H9 (cell line): ENCODE data around the gene RS1. TPM values are rescaled to one million over a fixed set of nuclear protein-coding genes. Genes with fewer than 3 reads are reported as not detected.

Source experiments
- DNase-seq: peaks from one replicate; pipeline ENCODE4 v3.0.0-alpha.2; 2017
- H2AFZ ChIP-seq: one replicate; pipeline ENCODE4 v1.6.1; 2013; ENCODE audit warnings: mild to moderate bottlenecking, low read length, control low read depth, moderate library complexity
- H2AK5ac ChIP-seq: 2 replicates; pipeline ENCODE4 v1.6.1; 2013; ENCODE audit warnings: low read length, control low read depth, mixed read lengths; ENCODE audit not compliant: insufficient read length
- H2BK120ac ChIP-seq: one replicate; pipeline ENCODE4 v1.6.1; 2013; ENCODE audit warnings: low read depth, mild to moderate bottlenecking, low read length, control low read depth, inconsistent platforms; ENCODE audit not compliant: poor library complexity, severe bottlenecking
- H2BK12ac ChIP-seq: 2 replicates; pipeline ENCODE4 v1.6.1; 2013; ENCODE audit warnings: low read length, control low read depth, mixed read lengths, low read depth; ENCODE audit not compliant: insufficient read length
- H2BK15ac ChIP-seq: 2 replicates; pipeline ENCODE4 v1.6.1; 2013; ENCODE audit warnings: low read depth, low read length, control low read depth
- H2BK20ac ChIP-seq: one replicate; pipeline ENCODE4 v1.6.1; 2013; ENCODE audit warnings: low read depth, mild to moderate bottlenecking, low read length, control low read depth, inconsistent platforms; ENCODE audit not compliant: poor library complexity, severe bottlenecking
- H2BK5ac ChIP-seq: 2 replicates; pipeline ENCODE4 v1.6.1; 2013; ENCODE audit warnings: low read length, control low read depth, mixed read lengths; ENCODE audit not compliant: insufficient read length
- H3K14ac ChIP-seq: 2 replicates; pipeline ENCODE4 v1.6.1; 2013; ENCODE audit warnings: low read length, control low read depth; ENCODE audit not compliant: insufficient read depth
- H3K18ac ChIP-seq: 2 replicates; pipeline ENCODE4 v1.6.1; 2013; ENCODE audit warnings: low read depth, mild to moderate bottlenecking, mixed read lengths, low read length, control low read depth; ENCODE audit not compliant: insufficient read length
- H3K23ac ChIP-seq: 2 replicates; pipeline ENCODE4 v1.6.1; 2013; ENCODE audit warnings: low read length, control low read depth, mixed read lengths, low read depth; ENCODE audit not compliant: insufficient read length
- H3K23me2 ChIP-seq: 2 replicates; pipeline ENCODE4 v1.6.1; 2013; ENCODE audit warnings: low read depth, mild to moderate bottlenecking, mixed read lengths, low read length, control low read depth; ENCODE audit not compliant: insufficient read length, poor library complexity, severe bottlenecking
- H3K27ac ChIP-seq: 2 replicates; pipeline ENCODE4 v1.5.1; 2013; ENCODE audit warnings: low read length, control low read depth, mixed read lengths, low read depth; ENCODE audit not compliant: insufficient read length
- H3K27me3 ChIP-seq: 2 replicates; pipeline ENCODE4 v1.6.1; 2013; ENCODE audit warnings: low read length, control low read depth, inconsistent platforms; ENCODE audit not compliant: insufficient read depth
- H3K4ac ChIP-seq: 2 replicates; pipeline ENCODE4 v1.6.1; 2013; ENCODE audit warnings: low read depth, mild to moderate bottlenecking, control low read depth, inconsistent platforms, low read length, moderate library complexity
- H3K4me1 ChIP-seq: 2 replicates; pipeline ENCODE4 v1.6.1; 2013; ENCODE audit warnings: low read length, control low read depth, inconsistent platforms; ENCODE audit not compliant: insufficient read depth
- H3K4me2 ChIP-seq: 2 replicates; pipeline ENCODE4 v1.6.1; 2013; ENCODE audit warnings: low read length, control low read depth, mixed read lengths; ENCODE audit not compliant: insufficient read length, insufficient read depth
- H3K56ac ChIP-seq: 2 replicates; pipeline ENCODE4 v1.6.1; 2013; ENCODE audit warnings: low read depth, mild to moderate bottlenecking, mixed read lengths, low read length, control low read depth; ENCODE audit not compliant: insufficient read length
- H3K79me1 ChIP-seq: 2 replicates; pipeline ENCODE4 v1.6.1; 2013; ENCODE audit warnings: low read depth, mild to moderate bottlenecking, moderate library complexity, low read length, control low read depth, inconsistent platforms; ENCODE audit not compliant: insufficient read depth, poor library complexity, severe bottlenecking
- H3K79me2 ChIP-seq: 2 replicates; pipeline ENCODE4 v1.6.1; 2013; ENCODE audit warnings: low read length, control low read depth, inconsistent platforms; ENCODE audit not compliant: insufficient read depth
- H3K9ac ChIP-seq: 2 replicates; pipeline ENCODE4 v1.6.1; 2013; ENCODE audit warnings: low read length, control low read depth, mixed read lengths; ENCODE audit not compliant: insufficient read length; ENCODE audit errors: extremely low read depth
- H3K9me3 ChIP-seq: one replicate; pipeline ENCODE4 v1.6.1; 2013; ENCODE audit warnings: low read depth, low read length, inconsistent platforms; ENCODE audit not compliant: control insufficient read depth
- H3T11ph ChIP-seq: one replicate; pipeline ENCODE4 v1.6.1; 2013; ENCODE audit warnings: mild to moderate bottlenecking, low read length, control low read depth, inconsistent platforms
- H4K20me1 ChIP-seq: one replicate; pipeline ENCODE4 v1.6.1; 2013; ENCODE audit not compliant: control insufficient read depth, insufficient read length, insufficient read depth
- H4K5ac ChIP-seq: 2 replicates; pipeline ENCODE4 v1.6.1; 2013; ENCODE audit warnings: low read depth, mild to moderate bottlenecking, mixed read lengths, low read length, control low read depth; ENCODE audit not compliant: insufficient read length
- H4K8ac ChIP-seq: replicated peaks from 2 replicates; pipeline ENCODE4 v1.6.1; 2013; ENCODE audit warnings: low read length, control low read depth, mixed read lengths, low read depth; ENCODE audit not compliant: insufficient read length
- H4K91ac ChIP-seq: 2 replicates; pipeline ENCODE4 v1.6.1; 2013; ENCODE audit warnings: low read depth, mild to moderate bottlenecking, moderate library complexity, mixed read lengths, low read length, control low read depth; ENCODE audit not compliant: insufficient read length
- H3K27ac Mint-ChIP-seq, 3 experiments: 2 replicates in 2 of 3; 3 replicates in 1 of 3; pipeline ENCODE4 v1.8.0; 2020 to 2021; ENCODE audit warnings: mixed read lengths in 3 of 3, mild to moderate bottlenecking in 1 of 3, moderate library complexity in 1 of 3
- H3K27me3 Mint-ChIP-seq: 2 replicates; pipeline ENCODE4 v1.8.0; 2021; ENCODE audit warnings: low read depth, mild to moderate bottlenecking, moderate library complexity, mixed read lengths
- H3K36me3 Mint-ChIP-seq, 3 experiments: 2 replicates in 2 of 3; 3 replicates in 1 of 3; pipeline ENCODE4 v1.8.0; 2020 to 2021; ENCODE audit warnings: low read depth in 3 of 3, mixed read lengths in 3 of 3; ENCODE audit not compliant: insufficient read depth in 1 of 3
- H3K4me1 Mint-ChIP-seq, 2 experiments: 2 replicates each; pipeline ENCODE4 v1.8.0; 2020; ENCODE audit warnings: mixed read lengths in 2 of 2
- H3K4me3 Mint-ChIP-seq, 2 experiments: 2 replicates in 1 of 2; 3 replicates in 1 of 2; pipeline ENCODE4 v1.8.0; 2020 to 2021; ENCODE audit warnings: mild to moderate bottlenecking in 2 of 2, mixed read lengths in 2 of 2, moderate library complexity in 1 of 2
- H3K9me3 Mint-ChIP-seq, 2 experiments: 2 replicates in 1 of 2; 3 replicates in 1 of 2; pipeline ENCODE4 v1.8.0; 2020; ENCODE audit warnings: mild to moderate bottlenecking in 2 of 2, mixed read lengths in 2 of 2, moderate library complexity in 1 of 2
- WGBS: extraction: QIAGEN DNeasy Blood & Tissue Kit; methylation state at CpG from one replicate; pipeline ENCODE4 v1.1.7; 2013; ENCODE audit warnings: missing lambda C conversion rate, low lambda C conversion rate, mixed read lengths; ENCODE audit not compliant: insufficient read length; ENCODE audit errors: extremely low coverage; 5-methylcytosine and 5-hydroxymethylcytosine counted together
- total RNA-seq: library from RNA; stranded (reverse); gene quantifications from 2 replicates; pipeline ENCODE4 v1.2.1, GENCODE V29; 2021
- TF ChIP-seq, protein P1 (sequence below): fragments of 200-600 bp; sonication (generic); conservative IDR thresholded peaks from 3 replicates; pipeline ENCODE4 v1.8.0; 2021; ENCODE audit warnings: antibody characterized with exemption, mild to moderate bottlenecking

RS1 gene
- total RNA-seq, 1 experiment from 2014 or later: not detected

DNA sequence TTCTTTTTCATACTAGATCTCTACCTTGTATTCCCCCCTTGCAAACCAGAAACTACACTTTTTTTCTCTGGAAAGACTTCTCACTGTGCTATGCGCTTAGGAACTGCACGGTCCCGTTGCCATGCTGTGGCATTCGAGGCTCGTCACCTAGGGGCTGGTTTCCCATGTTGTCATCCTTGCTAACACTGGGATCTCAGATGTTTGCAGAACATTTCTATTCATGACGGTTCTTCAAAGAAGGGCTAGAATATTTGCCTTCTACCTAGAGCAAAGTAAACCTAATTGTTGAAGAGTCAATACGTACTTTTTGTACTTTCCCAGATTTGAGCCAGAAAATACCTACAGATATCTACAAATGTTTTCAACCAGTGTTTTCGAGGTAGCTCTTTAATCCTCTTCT lies 41.0 kb downstream of the RS1 start:
- Mint-ChIP-seq H3K9me3 (peaks cover 64 to 67% of the 10 kb centered on the region in 2 experiments), H3K4me3 (no peak overlapping the region), H3K27me3 (no peaks in the 10 kb centered on the region), H3K27ac (no peak overlapping the region), H3K36me3 (peaks cover 32 to 57% (median 38%) of the 10 kb centered on the region in 3 experiments), H3K4me1 (no peaks in the 10 kb centered on the region)
- Histone ChIP-seq H3K9me3 (peaks cover 49% of the 10 kb centered on the region), H3K79me2 (no peaks in the 10 kb centered on the region), H4K20me1 (no peaks in the 10 kb centered on the region), H3K56ac (no peak overlapping the region), H4K5ac (no peak overlapping the region), H3K79me1 (no peaks in the 10 kb centered on the region), H4K91ac (no peak overlapping the region), H3K14ac (no peak overlapping the region), H2BK15ac (no peak overlapping the region), H3K27ac (no peak overlapping the region), H2BK5ac (no peak overlapping the region), H2BK20ac (no peak overlapping the region), H3K4me2 (no peak overlapping the region), H3K4me1 (no peaks in the 10 kb centered on the region), H3K9ac (no peak overlapping the region), H3K4ac (no peak overlapping the region), H4K8ac (no peak overlapping the region), H3T11ph (no peak overlapping the region), H3K23ac (no peak overlapping the region), H2AK5ac (no peak overlapping the region), H3K18ac (no peak overlapping the region), H3K27me3 (no peaks in the 10 kb centered on the region), H2BK12ac (no peak overlapping the region), H3K23me2 (no peaks in the 10 kb centered on the region), H2BK120ac (no peak overlapping the region), H2AFZ (no peak overlapping the region)
- WGBS: no CpG with 5 or more reads among the region's 8 CpGs
- TF ChIP-seq, protein P1, sequence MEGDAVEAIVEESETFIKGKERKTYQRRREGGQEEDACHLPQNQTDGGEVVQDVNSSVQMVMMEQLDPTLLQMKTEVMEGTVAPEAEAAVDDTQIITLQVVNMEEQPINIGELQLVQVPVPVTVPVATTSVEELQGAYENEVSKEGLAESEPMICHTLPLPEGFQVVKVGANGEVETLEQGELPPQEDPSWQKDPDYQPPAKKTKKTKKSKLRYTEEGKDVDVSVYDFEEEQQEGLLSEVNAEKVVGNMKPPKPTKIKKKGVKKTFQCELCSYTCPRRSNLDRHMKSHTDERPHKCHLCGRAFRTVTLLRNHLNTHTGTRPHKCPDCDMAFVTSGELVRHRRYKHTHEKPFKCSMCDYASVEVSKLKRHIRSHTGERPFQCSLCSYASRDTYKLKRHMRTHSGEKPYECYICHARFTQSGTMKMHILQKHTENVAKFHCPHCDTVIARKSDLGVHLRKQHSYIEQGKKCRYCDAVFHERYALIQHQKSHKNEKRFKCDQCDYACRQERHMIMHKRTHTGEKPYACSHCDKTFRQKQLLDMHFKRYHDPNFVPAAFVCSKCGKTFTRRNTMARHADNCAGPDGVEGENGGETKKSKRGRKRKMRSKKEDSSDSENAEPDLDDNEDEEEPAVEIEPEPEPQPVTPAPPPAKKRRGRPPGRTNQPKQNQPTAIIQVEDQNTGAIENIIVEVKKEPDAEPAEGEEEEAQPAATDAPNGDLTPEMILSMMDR: no peak
- no peak for DNase-seq
